SK-N-SH treated with all-trans-retinoic acid at 6 μM for 48 hours (cell line): ENCODE data around the gene KCNN4.

ENCODE experiments used
- PPARA ChIP-seq: fragments of 250-450 bp; sonication (Bioruptor Pico); IDR thresholded peaks from 2 replicates; pipeline ENCODE4 v1.5.0; 2020; ENCODE audit warnings: mild to moderate bottlenecking, borderline replicate concordance
- TF ChIP-seq, protein P1 (sequence below): fragments of 250-450 bp; sonication (Bioruptor Pico); IDR thresholded peaks from 2 replicates; pipeline ENCODE4 v1.5.1; 2021; ENCODE audit warnings: mild to moderate bottlenecking, moderate library complexity
- TF ChIP-seq, protein P2 (sequence below): fragments of 250-450 bp; sonication (Bioruptor Pico); IDR thresholded peaks from 2 replicates; pipeline ENCODE4 v1.8.0; 2020; ENCODE audit warnings: mild to moderate bottlenecking, moderate library complexity, borderline replicate concordance

DNA sequence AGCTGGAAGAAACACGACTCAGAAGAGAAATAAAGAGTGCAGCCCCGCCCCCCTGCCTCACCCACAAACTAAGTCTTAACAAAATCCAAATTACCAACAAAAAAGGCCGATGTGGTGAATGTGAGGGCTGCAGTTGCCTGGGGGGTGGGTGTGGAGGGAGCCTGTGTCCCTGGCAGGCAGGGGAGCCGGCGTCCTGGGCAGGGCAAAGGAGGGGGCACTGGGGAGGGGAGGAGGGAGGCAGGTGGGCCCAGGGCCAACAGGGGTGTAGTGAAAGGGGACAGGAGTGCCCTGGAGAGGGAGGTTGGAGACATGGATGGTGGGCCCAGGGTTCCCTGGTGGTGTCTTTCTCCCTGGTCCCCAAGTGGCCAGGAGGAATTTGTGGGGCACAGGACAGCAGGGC is 60.9 kb downstream of the KCNN4 start:
- TF ChIP-seq PPARA (CRISPR knock-in tag): no peak
- TF ChIP-seq, protein P1, sequence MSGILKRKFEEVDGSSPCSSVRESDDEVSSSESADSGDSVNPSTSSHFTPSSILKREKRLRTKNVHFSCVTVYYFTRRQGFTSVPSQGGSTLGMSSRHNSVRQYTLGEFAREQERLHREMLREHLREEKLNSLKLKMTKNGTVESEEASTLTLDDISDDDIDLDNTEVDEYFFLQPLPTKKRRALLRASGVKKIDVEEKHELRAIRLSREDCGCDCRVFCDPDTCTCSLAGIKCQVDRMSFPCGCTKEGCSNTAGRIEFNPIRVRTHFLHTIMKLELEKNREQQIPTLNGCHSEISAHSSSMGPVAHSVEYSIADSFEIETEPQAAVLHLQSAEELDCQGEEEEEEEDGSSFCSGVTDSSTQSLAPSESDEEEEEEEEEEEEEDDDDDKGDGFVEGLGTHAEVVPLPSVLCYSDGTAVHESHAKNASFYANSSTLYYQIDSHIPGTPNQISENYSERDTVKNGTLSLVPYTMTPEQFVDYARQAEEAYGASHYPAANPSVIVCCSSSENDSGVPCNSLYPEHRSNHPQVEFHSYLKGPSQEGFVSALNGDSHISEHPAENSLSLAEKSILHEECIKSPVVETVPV (CRISPR knock-in tag): no peak
- TF ChIP-seq, protein P2, sequence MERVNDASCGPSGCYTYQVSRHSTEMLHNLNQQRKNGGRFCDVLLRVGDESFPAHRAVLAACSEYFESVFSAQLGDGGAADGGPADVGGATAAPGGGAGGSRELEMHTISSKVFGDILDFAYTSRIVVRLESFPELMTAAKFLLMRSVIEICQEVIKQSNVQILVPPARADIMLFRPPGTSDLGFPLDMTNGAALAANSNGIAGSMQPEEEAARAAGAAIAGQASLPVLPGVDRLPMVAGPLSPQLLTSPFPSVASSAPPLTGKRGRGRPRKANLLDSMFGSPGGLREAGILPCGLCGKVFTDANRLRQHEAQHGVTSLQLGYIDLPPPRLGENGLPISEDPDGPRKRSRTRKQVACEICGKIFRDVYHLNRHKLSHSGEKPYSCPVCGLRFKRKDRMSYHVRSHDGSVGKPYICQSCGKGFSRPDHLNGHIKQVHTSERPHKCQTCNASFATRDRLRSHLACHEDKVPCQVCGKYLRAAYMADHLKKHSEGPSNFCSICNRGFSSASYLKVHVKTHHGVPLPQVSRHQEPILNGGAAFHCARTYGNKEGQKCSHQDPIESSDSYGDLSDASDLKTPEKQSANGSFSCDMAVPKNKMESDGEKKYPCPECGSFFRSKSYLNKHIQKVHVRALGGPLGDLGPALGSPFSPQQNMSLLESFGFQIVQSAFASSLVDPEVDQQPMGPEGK (CRISPR knock-in tag): no peak
